Cortex of kidney (tissue), 1 donor: ENCODE data around the gene ZNF200.
"Not testable (repeated sequence)": the region's sequence is repeated elsewhere in the genome, so short reads cannot be mapped to it uniquely, and the experiment has no call there.

Experiments
- DNase-seq: peaks from one replicate; lab custom pipeline; 2025; lab: John Stamatoyannopoulos, UW

ZNF200 gene, protein sequence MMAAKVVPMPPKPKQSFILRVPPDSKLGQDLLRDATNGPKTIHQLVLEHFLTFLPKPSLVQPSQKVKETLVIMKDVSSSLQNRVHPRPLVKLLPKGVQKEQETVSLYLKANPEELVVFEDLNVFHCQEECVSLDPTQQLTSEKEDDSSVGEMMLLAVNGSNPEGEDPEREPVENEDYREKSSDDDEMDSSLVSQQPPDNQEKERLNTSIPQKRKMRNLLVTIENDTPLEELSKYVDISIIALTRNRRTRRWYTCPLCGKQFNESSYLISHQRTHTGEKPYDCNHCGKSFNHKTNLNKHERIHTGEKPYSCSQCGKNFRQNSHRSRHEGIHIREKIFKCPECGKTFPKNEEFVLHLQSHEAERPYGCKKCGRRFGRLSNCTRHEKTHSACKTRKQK

DNA sequence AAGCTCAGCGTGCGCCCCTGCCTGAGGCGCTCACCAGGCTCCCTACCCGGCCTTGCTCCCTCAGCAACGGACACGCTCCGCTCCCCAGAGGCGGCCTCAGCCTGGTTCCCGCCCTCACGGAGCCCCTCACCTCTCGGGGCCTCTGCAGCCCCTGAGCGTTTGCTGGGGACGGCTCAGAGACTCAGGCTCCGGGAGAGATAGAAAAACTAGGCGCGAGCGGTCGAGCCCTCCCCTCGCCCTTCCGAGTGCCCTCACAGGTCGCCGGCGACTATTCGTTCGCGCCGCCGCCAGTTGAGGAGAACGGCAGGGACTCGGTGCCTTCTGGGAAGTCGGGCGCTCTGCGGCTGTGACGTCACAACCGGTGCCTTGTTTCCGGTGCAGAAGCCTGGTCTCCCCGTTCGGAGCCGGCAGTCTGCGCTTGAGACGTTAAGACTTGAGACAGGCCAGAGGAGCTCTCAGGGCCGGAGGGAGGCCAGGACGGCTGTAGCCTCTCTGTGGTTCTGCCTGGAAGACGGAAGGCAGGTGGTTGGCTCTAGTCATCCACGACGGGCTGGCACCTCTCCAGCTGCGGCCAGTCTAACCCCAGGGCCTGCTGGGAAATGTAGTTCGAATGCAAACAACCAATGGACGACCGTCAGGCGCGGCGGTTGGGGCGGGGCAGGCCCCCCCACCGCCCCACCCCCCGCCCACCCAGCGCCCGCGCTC lies at the start of gene ZNF200:
Gene ZNF200, minus strand, starts transcription at position 302 of the 705 bp plus-strand sequence. CDS start 1,403 bp downstream, outside the sequence.
- DNase-seq: no peak

DNA sequence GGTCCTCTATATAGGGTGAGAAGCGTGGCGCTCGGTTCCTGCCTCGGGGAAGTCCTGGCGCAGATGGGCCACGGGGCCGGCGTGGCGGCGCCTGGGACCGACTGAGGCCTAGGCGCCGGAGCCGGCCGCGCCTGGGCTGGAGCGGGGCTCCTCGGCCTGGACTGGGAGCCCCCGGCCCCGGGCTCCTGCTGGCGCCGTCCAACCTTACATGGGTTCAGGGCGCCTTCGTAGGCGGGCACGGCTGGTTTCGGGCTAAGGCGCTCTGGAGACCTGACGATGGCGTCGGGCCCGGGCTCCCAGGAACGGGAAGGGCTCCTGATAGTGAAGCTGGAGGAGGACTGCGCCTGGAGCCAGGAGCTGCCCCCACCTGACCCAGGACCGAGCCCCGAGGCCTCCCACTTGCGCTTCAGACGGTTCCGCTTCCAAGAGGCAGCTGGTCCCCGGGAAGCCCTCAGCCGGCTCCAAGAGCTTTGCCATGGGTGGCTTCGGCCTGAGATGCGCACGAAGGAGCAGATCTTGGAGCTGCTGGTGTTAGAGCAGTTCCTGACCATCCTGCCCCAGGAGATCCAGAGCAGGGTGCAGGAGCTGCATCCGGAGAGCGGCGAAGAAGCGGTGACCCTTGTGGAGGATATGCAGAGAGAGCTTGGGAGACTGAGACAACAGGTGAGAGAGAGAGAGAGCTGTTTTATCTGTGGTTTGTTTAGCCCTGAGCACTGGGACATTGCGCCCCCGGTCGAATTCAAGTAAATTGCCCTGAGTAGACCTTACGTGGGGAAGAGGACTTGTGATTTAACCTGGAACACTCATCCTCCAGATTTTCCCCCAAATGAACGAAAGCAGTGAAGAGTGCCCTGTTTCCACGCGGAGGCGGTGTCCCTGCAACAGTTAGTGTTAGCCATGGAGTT lies 48.8 kb upstream of the ZNF200 start:
- no peak for DNase-seq

DNA sequence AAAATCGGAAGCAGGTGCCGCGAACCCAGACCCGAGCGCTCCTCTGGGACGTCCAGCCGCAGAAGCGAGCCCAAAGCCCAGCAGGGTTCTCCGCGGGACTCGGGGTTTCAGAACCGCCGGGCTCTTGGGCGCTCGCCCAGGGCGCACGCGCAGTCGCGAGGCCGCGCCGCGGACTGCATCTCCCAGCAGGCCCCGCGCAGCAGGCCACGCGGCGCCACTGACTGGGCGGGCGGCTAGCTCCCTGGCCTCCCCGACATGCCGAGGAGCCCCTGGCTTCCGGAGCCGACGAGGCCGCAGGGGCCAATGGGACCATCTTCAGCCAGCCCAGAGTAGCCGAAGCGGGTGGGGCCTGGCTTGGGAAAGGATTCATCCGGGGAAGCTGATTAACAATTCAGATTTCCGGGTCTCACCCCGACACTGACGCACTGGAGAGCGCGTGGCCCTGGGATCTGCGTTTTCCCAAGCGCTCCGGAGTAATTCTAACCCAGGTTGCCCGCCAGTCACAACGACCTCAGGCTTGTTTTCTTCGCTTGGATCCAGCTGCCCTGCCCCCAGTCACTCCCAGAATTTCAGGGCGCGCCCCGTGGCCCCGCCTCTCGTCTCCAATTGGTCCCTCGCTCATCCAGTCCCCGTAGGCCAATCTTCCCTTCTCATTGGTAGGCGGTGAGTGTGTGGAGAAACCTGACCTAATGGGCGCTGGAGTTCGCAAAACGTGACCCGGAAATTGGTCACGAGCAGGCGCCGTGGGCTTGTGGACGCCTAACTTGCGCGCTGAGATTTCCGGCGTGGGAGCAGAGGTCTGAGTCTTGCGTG lies 48.0 kb upstream of the ZNF200 start, which contains the start of gene ZNF263:
Gene ZNF263, plus strand, starts transcription at position 762 of the 813 bp plus-strand sequence. CDS start 328 bp downstream, outside the sequence.
- DNase-seq: no peak

DNA sequence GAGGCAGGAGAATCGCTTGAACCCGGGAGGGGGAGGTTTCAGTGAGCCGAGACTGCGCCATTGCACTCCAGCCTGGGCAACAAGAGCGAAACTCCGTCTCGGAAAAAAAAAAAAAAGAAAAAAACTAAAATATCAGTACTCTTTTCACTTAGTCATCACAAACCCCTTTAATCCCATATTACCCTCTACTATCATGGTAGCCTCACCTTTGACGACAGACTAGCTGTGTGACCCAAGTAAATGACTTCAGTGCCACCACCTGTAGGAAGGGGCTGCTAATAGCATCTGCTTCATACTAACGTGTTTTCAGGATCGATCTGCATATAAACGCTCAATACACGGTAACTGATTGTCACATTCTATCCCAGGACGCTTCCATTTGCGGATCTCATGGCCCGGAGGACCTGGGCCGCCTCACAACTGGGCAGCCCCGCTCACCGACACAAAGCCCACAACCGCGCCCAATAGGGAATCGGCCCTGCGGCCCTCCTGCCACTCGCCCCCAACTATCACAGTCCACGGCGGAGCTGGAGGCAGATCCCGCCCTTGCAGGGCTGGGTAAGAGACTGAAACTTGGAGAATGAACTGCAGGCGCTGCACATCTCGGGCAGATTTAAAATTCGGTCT lies 47.3 kb upstream of the ZNF200 start:
- no peak for DNase-seq

DNA sequence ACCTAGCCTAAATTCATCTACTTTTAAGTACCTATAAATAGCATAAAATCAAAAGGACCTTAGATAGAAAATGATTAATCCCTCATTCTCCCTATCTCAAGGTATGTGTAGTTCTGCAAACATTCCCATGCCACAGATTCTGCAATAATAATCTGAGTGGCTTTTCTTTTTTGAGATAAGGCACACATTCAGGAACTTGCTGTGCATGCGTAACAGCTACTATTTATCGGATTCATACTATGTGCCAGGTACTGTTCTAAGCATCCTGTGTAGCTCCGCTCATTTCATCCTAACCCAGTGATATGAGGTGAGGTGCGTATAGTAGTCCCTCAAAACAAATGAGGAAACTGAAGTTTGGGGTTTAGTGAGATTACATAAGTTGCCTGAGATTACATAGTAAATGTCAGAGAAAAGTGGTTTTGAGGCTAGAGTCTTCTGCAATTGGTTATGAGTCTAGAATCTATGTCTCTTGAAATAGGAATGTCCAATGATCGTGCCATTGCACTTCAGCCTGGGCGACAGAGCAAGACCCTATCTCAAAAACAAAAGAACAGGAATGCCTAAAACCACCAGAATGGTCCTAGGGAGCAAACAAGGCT lies 46.4 kb upstream of the ZNF200 start:
- no peak for DNase-seq

DNA sequence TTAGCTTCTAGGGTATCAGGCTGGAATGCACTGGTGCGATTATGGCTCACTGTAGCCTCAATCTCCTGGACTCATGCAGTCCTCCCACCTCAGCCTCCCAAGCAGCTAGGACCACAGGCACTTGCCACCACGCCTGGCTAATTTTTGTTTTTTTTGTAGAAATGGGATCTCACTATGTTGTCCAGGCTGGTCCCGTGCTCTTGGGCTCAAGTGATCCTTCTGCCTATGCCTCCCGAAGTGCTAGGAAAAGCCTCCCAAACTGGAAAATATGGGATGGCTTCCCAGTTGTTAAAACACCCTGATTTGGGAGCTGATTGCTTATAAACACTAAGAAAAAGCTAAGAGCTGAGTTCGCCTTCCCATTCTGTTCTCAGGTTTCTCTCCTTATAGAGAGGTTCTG lies 41.7 kb upstream of the ZNF200 start:
- no peak for DNase-seq

DNA sequence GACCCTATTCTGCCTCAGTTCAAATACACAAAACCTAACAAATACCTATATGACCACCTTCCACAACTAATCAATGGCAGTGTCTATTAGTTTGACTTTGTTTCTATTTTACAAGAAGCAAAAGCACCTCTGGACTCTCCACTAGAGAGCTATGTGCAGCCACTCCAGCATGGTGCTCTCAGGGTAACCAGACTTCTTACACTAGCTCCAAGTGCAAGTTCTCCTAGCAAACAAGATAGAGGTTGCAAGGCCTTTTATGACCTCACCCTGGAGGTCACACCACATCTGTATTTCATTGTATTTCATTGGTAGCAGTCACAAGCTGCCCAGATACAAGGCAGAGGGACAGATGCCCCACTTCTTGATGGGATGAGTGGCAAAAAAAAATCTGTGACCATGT lies 40.0 kb upstream of the ZNF200 start:
- no peak for DNase-seq

DNA sequence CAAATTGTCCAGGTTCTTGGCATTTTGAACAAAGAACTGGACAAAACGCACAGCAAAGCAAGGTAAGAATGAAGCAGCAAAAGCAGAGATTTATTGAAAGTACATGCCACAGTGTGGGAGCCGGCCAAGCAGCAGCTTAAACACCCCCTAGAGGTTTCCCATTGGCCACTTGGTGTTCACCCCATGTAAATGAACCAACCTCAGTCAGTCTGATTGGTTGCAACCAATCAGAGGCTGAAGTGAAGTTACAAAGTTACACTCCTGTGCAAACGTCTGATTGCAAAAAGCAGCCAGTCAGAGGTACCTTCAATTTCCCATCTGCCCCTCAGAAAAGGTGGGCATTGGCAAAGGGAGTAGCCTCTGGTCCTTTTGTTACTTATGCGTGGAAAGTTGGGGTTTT lies 39.5 kb upstream of the ZNF200 start:
- no peak for DNase-seq

DNA sequence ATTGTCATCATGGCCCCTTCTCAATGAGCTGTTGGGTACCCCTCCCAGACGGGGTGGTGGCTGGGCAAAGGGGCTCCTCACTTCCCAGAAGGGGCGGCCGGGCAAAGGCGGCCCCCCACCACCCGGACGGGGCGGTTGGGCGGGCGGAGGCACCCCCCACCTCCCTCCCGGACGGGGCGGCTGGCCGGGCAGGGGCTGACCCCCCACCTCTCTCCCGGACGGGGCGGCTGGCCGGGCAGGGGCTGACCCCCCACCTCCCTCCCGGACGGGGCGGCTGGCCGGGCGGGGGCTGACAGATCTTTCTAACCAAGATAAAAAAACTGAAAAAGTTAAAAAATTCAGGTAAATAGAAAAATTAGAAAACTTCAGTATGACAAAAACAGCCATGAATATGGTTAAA lies 36.3 kb upstream of the ZNF200 start:
- DNase-seq: not testable (repeated sequence)

DNA sequence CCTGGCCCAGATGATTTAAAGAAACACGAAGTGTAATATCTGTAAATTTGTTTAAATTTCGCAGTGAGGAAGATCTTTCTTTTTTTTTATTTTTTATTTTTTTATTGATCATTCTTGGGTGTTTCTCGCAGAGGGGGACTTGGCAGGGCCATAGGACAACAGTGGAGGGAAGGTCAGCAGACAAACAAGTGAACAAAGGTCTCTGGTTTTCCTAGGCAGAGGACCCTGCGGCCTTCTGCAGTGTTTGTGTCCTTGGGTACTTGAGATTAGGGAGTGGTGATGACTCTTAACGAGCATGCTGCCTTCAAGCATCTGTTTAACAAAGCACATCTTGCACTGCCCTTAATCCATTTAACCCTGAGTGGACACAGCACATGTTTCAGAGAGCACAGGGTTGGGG lies 35.8 kb upstream of the ZNF200 start:
- DNase-seq: not testable (repeated sequence)

DNA sequence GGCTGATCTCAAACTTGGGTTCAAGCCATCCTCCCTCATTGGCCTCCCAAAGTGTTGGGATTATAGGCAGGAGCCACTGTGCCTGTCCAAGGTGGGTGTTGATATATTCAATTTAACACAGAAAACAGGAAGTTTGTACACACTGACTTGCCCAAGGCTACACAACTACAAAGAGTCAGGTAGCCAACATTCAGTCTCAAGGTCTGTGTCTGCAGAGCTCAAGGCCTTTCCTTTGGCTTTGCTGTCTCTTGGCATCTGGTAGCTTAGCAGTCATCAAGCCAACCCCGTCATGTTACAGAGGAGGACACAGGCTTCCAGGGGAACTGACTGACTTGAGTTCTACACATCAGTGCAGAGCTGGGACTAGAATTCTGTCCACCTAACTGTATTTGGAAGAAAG lies 33.3 kb upstream of the ZNF200 start:
- no peak for DNase-seq

DNA sequence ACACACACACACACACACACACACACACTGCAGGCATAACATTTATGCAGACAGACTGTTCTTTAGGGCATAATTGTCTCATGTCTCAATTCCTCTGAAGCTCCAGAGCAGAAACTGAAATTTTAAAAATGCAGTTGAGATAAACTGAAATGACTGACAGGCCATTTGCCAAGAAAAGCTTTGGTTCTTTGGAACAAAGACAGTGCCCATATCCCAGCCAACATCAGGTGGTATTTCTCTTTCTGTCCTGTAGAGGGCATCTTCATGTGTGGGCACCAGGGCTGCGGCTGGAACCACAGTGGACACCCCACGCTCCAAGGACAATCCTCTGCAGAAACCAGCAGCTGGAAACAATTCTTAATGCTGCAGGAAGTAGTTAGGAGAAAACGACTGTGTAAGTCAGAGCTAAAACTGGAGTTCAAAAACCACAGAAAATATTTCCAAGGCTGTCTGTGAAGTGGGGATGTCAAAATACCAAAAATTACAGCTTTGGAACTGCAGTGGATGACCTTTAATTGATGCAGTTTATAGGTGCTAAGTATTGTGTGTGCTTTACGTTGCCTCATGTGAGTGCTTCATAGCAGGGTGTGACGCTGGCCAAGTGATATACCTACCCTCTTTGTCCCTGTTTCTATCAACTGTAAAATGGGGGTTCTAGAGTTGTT lies 32.0 kb upstream of the ZNF200 start:
- no peak for DNase-seq

DNA sequence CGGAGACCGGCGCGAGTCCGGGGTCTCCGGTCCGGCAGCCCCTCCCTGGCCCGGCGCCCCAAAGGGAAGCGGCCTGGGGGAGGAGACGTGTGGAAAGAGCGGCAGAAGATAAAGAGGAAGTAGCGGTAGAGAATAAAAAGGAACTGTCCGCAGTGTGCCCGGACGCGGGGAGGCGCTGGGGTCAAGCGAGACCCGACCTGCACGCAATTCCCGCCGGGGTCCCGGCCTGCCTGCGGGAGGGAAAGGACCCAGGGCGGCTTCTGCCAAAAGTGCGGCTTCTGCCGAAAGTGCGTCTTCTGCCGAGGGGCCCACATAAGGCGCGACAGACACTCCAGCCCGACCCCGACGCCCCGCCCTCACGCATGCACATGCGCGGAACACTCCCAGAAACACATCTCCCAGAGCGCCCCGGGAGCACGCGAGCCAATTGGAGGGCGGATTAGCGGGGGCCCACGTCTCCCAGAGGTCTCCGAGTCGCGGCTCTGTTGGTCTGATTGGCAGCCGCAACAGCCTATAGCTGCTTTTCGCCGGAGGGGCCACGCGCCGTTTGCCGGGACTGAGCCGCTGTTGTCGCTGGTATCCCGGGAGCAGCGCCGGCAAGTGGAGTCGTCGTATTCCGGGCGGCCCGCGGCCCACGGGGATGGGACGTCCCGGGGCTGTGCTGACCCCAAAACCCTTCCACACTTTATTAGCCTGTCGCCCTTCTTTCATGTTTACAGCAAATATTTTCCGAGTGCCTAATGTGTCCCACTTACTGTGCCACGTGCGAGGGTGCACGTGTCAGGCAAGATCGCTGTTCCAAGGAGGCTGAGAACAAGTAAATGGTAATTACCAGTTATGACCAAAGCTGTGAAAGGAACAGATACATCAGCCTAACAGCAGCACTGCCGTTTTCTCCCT lies 29.4 kb upstream of the ZNF200 start:
- DNase-seq: peak; percentile 63

DNA sequence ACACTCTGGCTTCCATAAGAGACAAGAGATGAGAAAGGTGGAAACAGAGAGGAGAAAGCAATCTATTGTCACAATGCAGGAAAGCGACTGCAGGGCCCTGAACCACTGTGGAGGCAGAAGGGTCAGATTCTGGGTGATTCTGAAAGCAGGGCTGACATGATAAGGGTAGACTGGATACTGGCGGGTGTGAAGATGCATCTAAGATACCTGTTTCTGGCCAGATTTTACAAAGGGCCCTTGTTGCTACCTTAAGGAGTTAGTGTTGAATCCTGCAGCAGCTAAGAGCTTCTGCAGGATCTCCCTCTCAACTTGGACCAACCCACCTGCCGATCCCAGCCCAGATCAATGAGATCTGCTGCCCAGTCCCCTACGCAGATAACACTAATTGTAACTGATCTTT lies 27.6 kb upstream of the ZNF200 start:
- DNase-seq: no peak

DNA sequence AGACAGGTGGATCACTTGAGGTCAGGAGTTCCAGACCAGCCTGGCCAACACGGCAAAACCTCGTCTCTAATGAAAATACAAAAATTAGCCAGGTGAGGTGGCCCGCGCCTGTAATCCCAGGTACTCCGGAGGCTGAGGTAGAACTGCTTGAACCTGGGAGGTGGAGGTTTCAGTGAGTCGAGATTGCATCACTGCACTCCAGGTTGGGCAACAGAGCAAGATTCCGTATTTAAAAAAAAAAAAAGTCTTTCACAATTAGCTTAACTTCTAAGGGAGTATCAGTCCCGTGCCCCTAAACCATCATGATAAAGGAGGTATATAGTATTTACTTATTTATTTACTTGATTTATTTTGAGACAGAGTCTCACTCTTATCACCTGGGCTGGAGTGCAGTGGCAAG lies 24.9 kb upstream of the ZNF200 start:
- DNase-seq: no peak

DNA sequence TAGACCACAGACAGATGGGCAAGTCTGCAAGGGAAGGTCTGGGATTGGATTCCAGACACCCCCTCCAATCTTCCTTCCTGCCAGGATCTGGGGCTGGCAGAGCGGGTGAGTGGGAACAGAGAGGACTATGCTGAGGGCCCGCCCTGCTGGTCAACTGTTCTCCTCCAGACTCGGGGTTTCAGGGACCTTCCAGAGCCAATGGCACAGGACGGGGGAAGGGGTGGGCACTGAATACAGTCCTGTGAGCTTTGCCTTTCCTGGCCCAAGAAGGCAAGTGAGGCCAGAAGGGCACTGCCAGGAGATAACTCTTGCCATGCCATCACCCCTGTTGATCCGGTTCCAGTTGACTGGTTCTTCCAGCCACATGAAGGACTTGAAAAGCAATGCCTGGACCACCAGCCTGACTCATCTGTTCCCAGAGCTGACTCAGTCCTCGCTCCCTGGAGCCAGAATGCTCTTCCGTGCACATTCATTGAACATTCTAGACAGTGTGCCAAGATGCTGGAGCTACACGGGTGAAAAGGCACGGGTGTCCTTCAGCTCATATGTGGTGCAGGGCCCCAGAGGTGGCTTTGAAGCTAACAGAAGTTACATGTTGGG lies 22.0 kb upstream of the ZNF200 start:
- no peak for DNase-seq

DNA sequence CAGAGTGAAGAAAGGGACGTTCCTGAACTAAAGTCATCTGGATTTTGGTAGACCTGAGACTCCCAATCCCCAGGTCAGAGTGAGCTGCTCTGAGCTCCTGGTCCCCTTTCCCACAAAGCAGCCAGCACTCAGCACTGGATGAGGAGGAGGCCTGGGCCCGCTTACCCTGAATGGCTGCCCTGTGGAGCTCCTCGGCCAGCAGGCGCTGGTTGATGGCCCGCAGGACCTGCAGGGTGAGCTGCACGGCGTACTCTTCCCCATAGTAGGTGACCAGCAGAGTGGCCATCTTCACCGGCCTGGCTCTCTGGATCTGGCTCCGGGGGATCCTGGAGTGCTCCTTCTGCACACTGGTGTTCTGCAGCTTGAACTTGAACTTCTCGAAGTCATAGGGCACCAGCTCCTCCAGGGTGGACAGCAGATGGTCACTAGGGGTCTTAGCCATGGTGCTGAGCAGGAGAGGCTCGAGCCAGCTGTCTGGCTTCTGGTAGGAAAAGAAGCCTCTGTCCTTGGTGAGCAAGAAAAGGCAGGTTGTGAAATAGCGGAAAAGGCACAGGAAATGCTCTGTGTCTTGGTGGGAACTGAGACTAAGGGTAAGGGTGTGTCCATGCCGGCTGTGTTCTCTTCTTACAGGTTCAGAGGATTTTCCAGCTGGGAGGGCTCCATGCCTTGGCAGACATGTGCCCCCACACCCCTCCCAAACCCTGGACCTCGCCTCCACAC lies 21.3 kb upstream of the ZNF200 start, which contains the start of gene MEFV:
Gene MEFV, minus strand, starts transcription at position 488 of the 720 bp plus-strand sequence. Its CDS starts 46 bp downstream, at position 442.
- DNase-seq: no peak

DNA sequence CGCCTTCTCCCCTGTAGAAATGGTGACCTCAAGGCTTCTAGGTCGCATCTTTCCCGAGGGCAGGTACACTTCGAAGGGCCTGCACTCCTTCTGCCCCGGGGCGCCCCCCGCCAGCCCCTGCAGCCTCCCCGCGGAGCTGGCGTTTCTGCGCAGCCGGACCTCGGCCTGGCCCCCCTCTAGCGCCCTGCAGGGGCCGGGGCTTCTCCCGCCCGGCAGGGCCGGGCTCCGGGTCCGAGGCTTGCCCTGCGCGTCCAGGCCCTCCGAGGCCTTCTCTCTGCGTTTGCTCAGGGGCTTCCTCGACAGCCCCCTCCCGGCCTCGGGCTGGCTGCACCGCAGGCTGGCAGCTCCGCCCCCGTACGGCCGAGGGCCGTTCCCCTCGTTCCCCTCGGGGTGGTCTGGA lies 19.4 kb upstream of the ZNF200 start:
- no peak for DNase-seq
